ENCODE results near the gene WDR33.
"Not testable (repeated sequence)": the region's sequence is repeated elsewhere in the genome, so short reads cannot be mapped to it uniquely, and the experiment has no call there.

DNA sequence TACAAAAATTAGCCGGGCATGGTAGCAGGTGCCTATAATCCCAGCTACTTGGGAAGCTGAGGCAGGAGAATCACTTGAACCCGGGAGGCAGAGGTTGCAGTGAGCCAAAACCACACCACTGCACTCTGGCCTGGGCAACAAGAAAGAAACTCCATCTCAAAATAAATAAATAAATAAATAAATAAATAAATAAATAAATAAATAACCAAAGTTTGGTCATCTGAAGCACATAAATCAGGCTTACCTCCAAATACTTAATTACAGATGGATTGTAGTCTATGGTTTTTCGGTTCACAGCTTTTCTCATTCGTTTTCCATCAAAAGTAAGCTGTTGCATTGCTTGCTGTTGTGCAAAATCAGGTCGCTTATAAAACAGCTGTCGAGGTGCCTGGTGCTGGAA, 40.4 kb downstream of the WDR33 start:
- TF ChIP-seq, protein P1, sequence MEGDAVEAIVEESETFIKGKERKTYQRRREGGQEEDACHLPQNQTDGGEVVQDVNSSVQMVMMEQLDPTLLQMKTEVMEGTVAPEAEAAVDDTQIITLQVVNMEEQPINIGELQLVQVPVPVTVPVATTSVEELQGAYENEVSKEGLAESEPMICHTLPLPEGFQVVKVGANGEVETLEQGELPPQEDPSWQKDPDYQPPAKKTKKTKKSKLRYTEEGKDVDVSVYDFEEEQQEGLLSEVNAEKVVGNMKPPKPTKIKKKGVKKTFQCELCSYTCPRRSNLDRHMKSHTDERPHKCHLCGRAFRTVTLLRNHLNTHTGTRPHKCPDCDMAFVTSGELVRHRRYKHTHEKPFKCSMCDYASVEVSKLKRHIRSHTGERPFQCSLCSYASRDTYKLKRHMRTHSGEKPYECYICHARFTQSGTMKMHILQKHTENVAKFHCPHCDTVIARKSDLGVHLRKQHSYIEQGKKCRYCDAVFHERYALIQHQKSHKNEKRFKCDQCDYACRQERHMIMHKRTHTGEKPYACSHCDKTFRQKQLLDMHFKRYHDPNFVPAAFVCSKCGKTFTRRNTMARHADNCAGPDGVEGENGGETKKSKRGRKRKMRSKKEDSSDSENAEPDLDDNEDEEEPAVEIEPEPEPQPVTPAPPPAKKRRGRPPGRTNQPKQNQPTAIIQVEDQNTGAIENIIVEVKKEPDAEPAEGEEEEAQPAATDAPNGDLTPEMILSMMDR (IDR thresholded peaks at IDR 0.05): not testable (repeated sequence)
- TF ChIP-seq POLR2A (IDR thresholded peaks at IDR 0.05): not testable (repeated sequence)
